Measurements from ENCODE around the gene RTN1. TPM values are rescaled to one million over a fixed set of nuclear protein-coding genes. Genes with fewer than 3 reads are reported as not detected.

RTN1 gene
- total RNA-seq, 1 donor from 2014 or later = 1.5 TPM

GRCh38 chr14:59788176-59788575, 82.4 kb downstream of the RTN1 start:
- no peak for DNase-seq (ENCODE audit: low read depth, low spot score)

GRCh38 chr14:59787045-59787674, 83.4 kb downstream of the RTN1 start:
- no peak for DNase-seq (ENCODE audit: low read depth, low spot score)

DNA sequence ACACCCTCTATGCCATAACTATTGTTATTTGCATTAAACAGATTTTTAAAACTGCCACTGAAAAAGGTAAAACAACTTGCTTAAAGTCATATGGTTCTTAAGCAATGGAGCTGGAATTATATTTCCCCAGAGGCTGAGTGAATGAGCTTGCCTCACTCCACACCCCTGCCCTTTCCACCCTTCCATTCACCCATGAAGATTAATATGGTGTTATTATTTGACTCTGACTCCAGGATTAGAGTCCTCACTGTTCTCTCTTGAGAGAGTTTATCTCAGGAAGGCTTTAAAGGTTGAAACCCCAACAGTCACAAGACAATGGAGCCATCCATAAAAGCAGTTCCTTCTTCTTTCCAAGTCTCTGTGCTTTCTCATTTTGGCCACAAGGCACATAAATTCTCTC, 84.9 kb downstream of the RTN1 start:
- no peak for DNase-seq (ENCODE audit: low read depth, low spot score)

- DNase-seq (ENCODE audit: low read depth, low spot score) = no peak
Measured at GRCh38 chr14:59782760-59783159, 87.8 kb downstream of the RTN1 start.

DNA sequence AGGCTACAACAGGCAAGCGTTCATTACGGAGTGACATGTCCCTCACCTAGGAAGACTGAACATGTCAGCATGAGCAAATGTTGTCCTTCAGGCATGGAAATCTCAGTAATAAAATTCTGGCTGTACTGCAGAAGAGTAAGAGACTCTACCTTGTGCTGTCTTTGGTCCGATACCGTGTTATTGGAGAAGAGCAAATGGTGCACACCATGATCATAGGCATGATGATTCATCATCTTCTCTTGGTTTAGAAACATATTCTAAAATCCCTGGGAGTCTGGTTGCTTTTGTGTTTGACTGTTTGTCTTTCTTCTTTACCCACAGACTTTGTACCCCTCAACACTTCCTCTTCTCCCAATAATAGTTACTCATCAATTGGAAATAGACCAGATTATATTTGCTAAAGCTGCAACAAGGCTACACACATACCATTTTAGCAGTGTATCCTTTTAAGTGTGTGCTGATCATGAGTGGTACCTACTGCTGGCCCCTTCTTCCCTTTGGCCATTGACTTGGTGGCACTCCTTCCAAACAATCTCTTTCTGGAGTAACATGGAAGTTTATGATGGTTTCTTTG, 93.5 kb downstream of the RTN1 start:
- DNase-seq (ENCODE audit: low read depth, low spot score) = no peak

DNA sequence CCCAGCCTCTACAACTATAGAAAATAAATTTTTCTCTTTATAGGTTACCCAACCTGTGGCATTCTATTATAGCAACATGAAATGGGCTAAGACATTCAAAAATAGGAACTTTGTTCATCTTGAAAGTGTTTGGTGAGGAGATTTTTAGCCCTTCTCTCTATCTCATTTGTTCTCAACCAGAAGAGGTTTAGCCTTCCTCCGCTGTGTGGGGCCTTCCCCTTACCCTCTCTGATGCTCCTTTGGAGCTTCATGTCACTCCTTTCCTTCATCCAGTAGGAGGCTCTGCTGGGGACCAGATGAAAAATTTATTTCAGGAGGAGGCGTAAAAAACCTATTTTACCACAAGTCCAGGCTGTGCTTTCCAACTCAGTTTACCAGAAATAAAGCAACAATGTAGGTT, 94.1 kb downstream of the RTN1 start:
- no peak for DNase-seq (ENCODE audit: low read depth, low spot score)

DNA sequence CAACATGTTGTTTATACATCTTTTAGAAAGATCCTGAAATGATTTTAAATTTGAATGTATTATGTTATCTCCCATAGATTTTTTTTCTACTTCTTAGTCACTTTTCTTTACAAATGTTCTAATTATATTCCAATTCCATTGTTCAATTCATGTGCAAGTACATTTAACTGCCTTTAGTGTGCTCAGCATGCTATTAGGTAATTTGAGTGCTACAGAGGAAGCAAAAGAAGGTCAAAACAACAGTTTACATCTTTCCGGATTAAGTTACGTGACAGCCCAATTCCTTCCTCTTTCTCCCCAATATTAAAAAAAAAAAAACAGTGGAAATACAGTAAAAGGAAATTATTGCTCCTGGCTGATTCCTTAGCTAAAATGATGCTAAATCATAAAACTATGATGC, 98.3 kb downstream of the RTN1 start:
- peak; percentile 79 for DNase-seq (ENCODE audit: low read depth, low spot score)

DNA sequence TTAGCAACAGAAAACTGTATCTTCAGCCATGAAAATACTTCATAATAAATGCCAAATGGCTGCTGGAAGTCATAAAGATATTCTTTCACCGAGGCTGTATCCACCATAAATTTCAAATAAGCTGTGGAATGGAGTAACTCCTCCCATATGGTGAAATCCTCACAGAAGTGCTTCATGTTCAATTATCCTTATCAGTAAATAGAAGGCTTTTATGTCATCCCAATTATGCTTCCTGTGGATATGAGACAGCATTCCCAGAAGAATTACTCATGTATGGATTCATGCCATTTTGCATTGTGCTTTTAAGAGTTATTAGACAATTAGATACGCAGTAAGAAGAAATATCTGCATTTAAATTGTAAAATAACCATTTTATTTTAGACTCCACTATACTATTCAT, 99.0 kb downstream of the RTN1 start:
- peak; percentile 81 for DNase-seq (ENCODE audit: low read depth, low spot score)

DNA sequence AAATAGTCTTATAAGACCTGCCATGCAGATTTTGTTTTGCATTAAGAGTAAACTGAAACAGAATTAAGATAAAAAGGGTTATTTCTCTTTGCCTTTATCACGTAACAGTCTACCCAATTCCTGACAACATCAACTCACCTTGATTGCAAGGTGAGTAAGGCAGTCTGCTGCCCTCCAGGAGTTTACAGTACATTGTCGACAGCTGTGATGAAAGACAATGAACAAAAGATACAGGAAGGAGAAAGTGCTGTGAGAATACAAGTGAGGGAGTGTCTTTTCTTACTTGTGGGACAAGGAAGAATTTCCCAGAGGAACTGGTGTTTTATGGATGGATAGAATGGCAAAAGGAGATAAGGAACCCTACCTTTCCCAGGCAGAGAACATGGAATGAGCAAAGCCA, 101.0 kb downstream of the RTN1 start:
- no peak for DNase-seq (ENCODE audit: low read depth, low spot score)

DNA sequence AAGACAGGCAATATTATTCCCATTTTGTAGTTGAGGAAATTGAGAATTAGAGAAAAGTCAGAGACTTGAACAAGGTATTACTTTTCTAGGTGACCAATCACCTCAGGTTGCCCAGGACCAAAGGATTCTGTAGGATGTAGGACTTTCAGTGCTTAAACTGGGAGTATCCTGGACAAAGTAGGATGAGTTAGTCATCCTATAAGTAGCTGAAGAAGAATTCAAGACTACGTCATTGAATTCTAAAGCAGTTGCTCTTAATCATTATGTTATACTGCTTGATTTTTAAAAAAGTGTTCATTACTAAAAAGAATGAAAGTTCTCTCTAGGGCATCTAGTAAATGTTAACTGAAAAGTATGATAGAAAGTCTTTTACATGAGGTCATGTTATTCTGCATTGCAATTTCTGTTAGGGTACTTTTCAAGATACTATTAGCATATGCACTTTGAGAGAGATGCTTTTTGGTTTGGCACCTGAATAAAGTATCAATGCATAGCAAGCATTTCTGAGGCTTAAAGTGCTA, 101.7 kb downstream of the RTN1 start:
- no peak for DNase-seq (ENCODE audit: low read depth, low spot score)

DNA sequence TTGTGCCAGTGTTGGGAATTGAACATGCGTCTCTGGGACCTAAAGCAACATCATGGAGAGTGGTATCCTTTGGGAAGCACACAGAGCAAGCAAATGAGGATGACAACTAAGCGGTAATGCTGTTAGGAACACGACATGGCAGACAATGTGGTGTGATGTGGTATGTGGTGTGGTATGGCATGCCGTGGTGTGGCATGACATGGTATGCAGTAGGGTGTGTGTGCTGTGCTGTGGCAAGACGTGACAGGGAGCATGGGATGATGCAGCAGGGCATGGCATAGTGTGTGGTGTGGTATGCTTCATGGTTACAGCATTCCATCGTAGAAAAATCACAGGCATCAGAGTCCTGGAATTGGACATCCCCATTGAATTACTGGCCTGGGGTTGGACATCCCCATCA, 108.7 kb downstream of the RTN1 start:
- no peak for DNase-seq (ENCODE audit: low read depth, low spot score)

DNA sequence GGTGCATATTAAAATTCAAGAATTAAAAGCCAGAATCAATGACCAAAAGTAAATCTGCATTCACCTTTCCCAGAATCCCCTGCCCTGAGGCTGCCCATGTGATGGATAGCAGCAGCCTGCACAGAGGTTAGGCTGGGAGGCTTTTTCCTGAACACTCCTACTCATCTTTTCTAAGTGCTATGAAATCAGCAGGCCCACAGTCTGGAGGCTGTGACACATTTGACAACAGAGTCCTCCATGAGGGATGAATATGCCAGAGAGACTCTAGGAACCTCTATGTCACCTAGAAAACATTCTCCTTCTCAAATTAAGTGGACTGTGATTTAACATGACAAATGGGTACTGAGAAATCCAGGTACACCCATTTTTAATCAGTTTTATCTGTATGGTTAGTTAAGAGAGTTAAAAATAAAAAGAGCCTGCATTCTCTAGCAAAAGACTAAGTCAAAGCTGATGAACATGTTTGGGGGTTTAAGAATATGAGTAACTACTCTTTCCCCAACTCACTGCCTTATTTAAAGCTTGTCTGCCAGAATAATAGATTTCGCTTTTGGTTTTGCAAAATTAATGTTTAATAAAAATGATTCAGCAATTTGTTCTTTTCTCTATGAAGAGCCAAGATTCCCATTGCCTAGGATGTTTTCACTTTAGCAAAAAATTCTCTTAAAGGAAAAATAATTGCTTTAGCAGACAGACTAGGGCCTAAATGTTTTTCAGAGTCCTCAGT, 115.0 kb downstream of the RTN1 start:
- DNase-seq (ENCODE audit: low read depth, low spot score) = no peak

DNA sequence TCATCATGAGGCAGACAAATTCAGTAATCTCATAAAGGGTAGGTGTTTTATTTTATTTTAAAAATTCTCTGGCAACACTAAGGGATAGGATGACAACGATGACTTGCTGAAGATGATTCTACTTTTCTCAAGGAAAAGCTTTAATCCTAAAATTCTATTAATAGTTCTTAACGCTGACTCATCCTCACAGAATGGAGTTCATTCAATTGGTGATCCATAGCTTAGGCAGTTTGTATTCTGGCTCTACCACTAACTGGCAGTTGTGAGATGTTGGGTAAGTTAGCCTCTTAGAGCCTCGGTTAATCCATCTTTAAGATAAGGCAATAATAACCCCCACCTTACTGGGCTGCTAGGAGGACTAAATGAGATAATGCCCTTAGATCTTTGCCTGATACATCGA, 116.3 kb downstream of the RTN1 start:
- DNase-seq (ENCODE audit: low read depth, low spot score) = no peak

DNA sequence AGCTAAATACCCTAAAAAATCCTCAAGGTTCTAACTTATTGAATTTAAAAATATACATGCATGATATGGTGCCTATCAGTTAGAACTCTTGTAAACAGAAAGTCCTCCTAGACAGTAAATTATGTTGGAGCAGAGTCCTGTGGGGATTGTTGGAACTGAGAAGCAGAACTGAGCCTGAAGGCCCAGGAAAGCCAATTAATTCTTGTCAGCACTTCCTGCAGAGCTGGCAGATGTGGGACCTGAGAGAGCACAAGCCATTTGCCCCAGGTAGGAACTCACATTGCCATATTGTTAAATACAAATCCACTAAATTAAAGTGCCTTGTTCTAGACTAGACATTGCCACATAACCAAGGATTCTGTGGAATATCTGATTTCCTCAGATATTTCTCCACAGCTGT, 117.1 kb downstream of the RTN1 start:
- no peak for DNase-seq (ENCODE audit: low read depth, low spot score)

GRCh38 chr14:59751578-59751977, 119.0 kb downstream of the RTN1 start:
- no peak for DNase-seq (ENCODE audit: low read depth, low spot score)

- DNase-seq (ENCODE audit: low read depth, low spot score) = no peak
Measured at GRCh38 chr14:59739794-59740193, 130.8 kb downstream of the RTN1 start.

GRCh38 chr14:59728304-59728703, 142.3 kb downstream of the RTN1 start:
- no peak for DNase-seq (ENCODE audit: low read depth, low spot score)

DNA sequence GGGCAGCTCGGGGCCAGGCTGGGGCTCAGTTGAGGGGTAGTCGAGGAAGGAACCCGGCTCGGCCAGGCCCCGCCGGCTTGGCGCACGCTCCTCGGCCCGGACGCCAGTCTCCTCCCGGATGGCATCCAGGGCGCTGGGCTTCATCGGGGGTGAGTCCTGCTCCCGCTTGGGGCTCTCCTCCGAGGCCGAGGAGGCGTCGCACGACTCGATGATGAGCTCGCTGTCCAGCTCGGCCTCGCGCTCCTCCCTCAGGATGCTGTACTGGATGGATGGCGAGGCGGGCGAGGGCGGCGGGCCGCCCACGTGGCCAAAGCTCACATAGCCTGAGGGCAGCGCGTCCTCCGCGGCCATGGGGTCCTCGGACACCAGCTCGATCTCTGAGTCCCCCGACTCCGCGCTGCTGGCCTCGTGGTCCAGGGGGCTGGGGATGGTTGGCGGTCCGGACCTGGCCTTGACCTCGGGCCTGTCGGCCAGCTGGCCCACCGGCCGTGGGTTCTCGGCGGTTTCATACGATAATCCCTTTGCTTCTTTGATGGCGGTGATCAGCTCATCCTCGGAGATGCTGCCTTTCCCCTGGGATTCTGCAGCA, 143.4 kb downstream of the RTN1 start:
- no peak for DNase-seq (ENCODE audit: low read depth, low spot score)

GRCh38 chr14:59711080-59711479, 159.5 kb downstream of the RTN1 start:
- DNase-seq (ENCODE audit: low read depth, low spot score) = no peak

DNA sequence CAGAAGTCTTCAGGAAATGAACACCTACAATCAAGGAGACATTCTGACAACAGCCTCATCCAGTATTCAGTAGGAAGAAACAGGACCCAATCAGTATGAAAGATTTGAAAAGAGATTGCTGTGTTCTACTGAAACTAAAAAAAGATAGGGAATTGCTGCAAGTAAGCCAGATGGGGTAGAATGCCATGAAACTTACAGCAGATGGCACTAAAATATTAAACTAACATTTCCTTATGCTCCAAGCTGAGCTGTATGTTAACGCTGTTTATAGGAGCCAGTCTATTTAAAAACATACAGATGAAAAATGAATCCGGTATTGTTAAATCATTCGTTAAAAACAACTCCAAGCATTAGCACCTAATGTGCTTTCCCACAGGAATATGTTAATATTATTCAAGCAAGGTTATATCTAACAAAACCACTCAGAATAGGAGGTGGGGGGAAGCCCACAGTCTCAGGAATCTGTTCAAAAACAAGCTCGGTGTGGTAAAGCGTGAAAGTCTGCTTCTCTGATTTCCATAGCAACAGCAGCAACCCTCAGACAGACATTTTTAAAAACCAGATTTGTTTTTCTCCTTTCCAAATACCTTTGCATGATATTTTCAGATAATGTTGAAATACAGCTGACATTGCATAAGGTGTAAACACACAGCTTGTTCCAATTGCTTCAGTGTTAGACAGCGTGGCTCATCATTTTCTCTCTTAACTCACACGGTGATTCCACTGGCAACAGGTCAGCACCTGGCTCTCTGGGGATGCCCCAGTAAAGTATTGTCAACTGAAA, 162.6 kb downstream of the RTN1 start:
- DNase-seq (ENCODE audit: low read depth, low spot score) = no peak

DNA sequence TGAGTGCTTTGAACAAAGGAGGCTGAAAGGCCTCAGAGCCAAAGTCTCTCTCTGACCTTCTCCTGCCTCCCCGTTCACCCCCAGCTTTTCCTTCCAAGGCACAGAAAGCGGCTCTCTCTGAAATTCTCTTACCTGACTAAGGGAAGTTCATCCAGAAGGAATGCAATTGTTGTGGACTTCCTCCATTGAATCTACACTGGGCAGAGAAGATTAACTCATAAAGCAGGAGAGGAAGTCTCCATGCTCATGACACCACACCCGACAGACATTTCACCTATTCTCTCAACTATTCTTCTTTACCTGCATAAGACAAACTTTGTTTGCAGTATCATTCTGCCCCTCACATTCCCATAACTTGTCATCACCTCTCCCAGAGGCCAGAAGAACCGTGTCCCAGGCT, 164.7 kb downstream of the RTN1 start:
- no peak for DNase-seq (ENCODE audit: low read depth, low spot score)

DNA sequence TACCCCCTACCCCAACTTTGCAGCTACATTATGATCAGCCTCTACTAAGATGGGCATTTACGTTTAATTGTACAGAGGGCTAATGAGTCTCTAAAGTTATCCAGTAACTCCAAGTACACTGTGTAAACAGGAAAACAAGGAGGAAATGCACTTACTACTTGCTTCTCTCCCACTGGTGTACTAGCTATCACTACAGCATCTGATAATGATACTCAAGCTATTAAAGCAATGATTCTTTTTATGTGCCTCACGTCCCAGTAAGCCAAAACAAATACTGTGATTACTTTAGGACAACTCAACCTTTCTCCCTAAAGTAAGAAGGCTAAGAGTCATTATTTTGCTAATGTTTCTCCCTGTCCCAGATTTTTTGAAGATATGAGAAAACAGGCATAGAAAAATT, 165.3 kb downstream of the RTN1 start:
- no peak for DNase-seq (ENCODE audit: low read depth, low spot score)
